Upper lobe of left lung (tissue), 6 donors: ENCODE results near the gene GET3. TPM values are rescaled to one million over a fixed set of nuclear protein-coding genes. Genes with fewer than 3 reads are reported as not detected.

Source experiments
- ATAC-seq, 2 donors: fragments of 200-7000 bp; cut with Tn5 transposase; one replicate each; pipeline ENCODE4 v1.9.1; 2022; ENCODE audit warnings: mild to moderate bottlenecking in 2 of 2, moderate library complexity in 2 of 2; ENCODE audit not compliant: low FRiP score in 2 of 2
- DNase-seq, 2 donors: peaks; one replicate each; pipeline ENCODE4 v3.0.0-alpha.2; 2019 to 2020
- H3K27ac ChIP-seq, 4 donors: fragments of 200-600 bp; sonication (generic); one replicate each; pipeline ENCODE4 v1.5.1; 2016 to 2019
- H3K27me3 ChIP-seq, 4 donors: fragments of 200-600 bp; sonication (generic); one replicate each; pipeline ENCODE4 v1.5.1; 2017 to 2019
- H3K36me3 ChIP-seq, 4 donors: fragments of 200-600 bp; sonication (generic); one replicate each; pipeline ENCODE4 v1.5.1; 2016 to 2019
- H3K4me1 ChIP-seq, 4 donors: fragments of 200-600 bp; sonication (generic); one replicate each; pipeline ENCODE4 v1.5.1; 2018 to 2019
- H3K4me3 ChIP-seq, 4 donors: fragments of 200-600 bp; sonication (generic); one replicate each; pipeline ENCODE4 v1.5.1; 2017 to 2019; ENCODE audit warnings: mild to moderate bottlenecking in 2 of 4, moderate library complexity in 1 of 4
- H3K9me3 ChIP-seq, 4 donors: fragments of 200-600 bp; sonication (generic); one replicate each; pipeline ENCODE4 v1.5.1; 2018 to 2019
- CTCF ChIP-seq, 6 experiments: fragments of 450-650 bp in 4 of 6; fragments of 200-600 bp in 2 of 6; sonication (generic) in 2 of 6; IDR thresholded peaks; one replicate each; pipeline ENCODE4 v1.5.1; 2016 to 2019; ENCODE audit warnings: antibody characterized with exemption in 6 of 6
- EP300 ChIP-seq, 4 donors: sonication (generic); formaldehyde crosslinking; IDR thresholded peaks; one replicate each; pipeline ENCODE4 v1.5.1; 2017; ENCODE audit warnings: antibody characterized with exemption in 4 of 4, control low read depth in 2 of 4
- POLR2A ChIP-seq, 4 donors: fragments of 450-650 bp; IDR thresholded peaks; one replicate each; pipeline ENCODE4 v1.5.1; 2016 to 2017; ENCODE audit warnings: antibody characterized with exemption in 4 of 4, mild to moderate bottlenecking in 2 of 4
- POLR2AphosphoS5 ChIP-seq, 2 donors: sonication (generic); formaldehyde crosslinking; IDR thresholded peaks; one replicate each; pipeline ENCODE4 v1.5.1; 2017; ENCODE audit warnings: antibody characterized with exemption in 2 of 2
- WGBS, 2 donors: methylation state at CpG; one replicate each; pipeline ENCODE4 v1.1.5; 2017 to 2018; 5-methylcytosine and 5-hydroxymethylcytosine counted together
- total RNA-seq, 6 donors: library from RNA; depleted of rRNA in 4 of 6; stranded (reverse); fragments of >200 nt in 4 of 6; gene quantifications; one replicate each; pipeline versions ENCODE4 v1.1.0 to v1.2.1, GENCODE V29; 2016 to 2021
- donor health status: DM: no; HTN: no; CAD: no; lungs with moderate emphysema.
- donor health status: DM: no; HTN: yes; CAD: no; lungs with severe emphysema.

The GET3 gene
- total RNA-seq, 6 donors from 2014 or later = 14.7 to 71.7 (median 49.8) TPM

- 92 to 100% methylated on average over 1 to 6 of the region's 6 CpGs for WGBS, 2 donors
Measured at GRCh38 chr19:12748489-12748888, 11.2 kb downstream of the GET3 start.

GRCh38 chr19:12749938-12750521 is 12.7 kb downstream of the GET3 start:
- Histone ChIP-seq H3K4me3 (no peak overlapping the region), H3K4me1 (peaks cover 0 to 12% (median 6%) of the 10 kb centered on the region in 4 donors), H3K27ac (no peak overlapping the region), H3K36me3 (peaks cover 18 to 31% (median 30%) of the 10 kb centered on the region in 4 donors), H3K27me3 (no peaks in the 10 kb centered on the region), H3K9me3 (peaks cover 0 to 9% (median 3%) of the 10 kb centered on the region in 4 donors)
- no peak for ATAC-seq
- TF ChIP-seq POLR2AphosphoS5 (IDR thresholded peaks at IDR 0.05) (peak in 1 of 2 donors; percentile 28), EP300 (IDR thresholded peaks at IDR 0.05) (no peak)
- peak in 1 of 2 donors; percentile 64 for DNase-seq
- 21 to 41% methylated on average over 17 to 24 of the region's 24 CpGs for WGBS, 2 donors

More at GRCh38 chr19:12748489-12748888, 11.2 kb downstream of the GET3 start:
- no peak for TF ChIP-seq POLR2AphosphoS5 (IDR thresholded peaks at IDR 0.05)
- no peak for TF ChIP-seq EP300 (IDR thresholded peaks at IDR 0.05)
- no peak for TF ChIP-seq POLR2A (IDR thresholded peaks at IDR 0.05)
- TF ChIP-seq CTCF (IDR thresholded peaks at IDR 0.05) = no peak
- Histone ChIP-seq H3K36me3 (peaks cover 18 to 42% (median 36%) of the 10 kb centered on the region in 4 donors), H3K4me1 (peaks cover 0 to 12% (median 6%) of the 10 kb centered on the region in 4 donors), H3K27ac (no peak overlapping the region), H3K9me3 (peaks cover 0 to 9% (median 3%) of the 10 kb centered on the region in 4 donors), H3K4me3 (no peak overlapping the region), H3K27me3 (no peaks in the 10 kb centered on the region)
- no peak for DNase-seq
- no peak for ATAC-seq

- DNase-seq = no peak
- Histone ChIP-seq H3K4me3 (no peak overlapping the region), H3K9me3 (peaks cover 0 to 9% (median 3%) of the 10 kb centered on the region in 4 donors), H3K36me3 (peaks cover 13 to 23% (median 22%) of the 10 kb centered on the region in 4 donors), H3K27ac (no peak overlapping the region), H3K27me3 (no peaks in the 10 kb centered on the region), H3K4me1 (peaks cover 0 to 12% (median 6%) of the 10 kb centered on the region in 4 donors)
- TF ChIP-seq POLR2AphosphoS5 (IDR thresholded peaks at IDR 0.05) = no peak
- TF ChIP-seq EP300 (IDR thresholded peaks at IDR 0.05) = no peak
- TF ChIP-seq CTCF (IDR thresholded peaks at IDR 0.05) = no peak
- no peak for TF ChIP-seq POLR2A (IDR thresholded peaks at IDR 0.05)
- 65 to 78% methylated on average over 9 of the region's 9 CpGs for WGBS, 2 donors
- no peak for ATAC-seq
Measured at GRCh38 chr19:12750851-12751250, 13.6 kb downstream of the GET3 start.

- TF ChIP-seq EP300 (IDR thresholded peaks at IDR 0.05) = no peak
- no peak for TF ChIP-seq CTCF (IDR thresholded peaks at IDR 0.05)
- TF ChIP-seq POLR2A (IDR thresholded peaks at IDR 0.05) = no peak
- no peak for TF ChIP-seq POLR2AphosphoS5 (IDR thresholded peaks at IDR 0.05)
- H3K27me3 ChIP-seq = no peaks in the 10 kb centered on the region
- DNase-seq (no peak), ATAC-seq (no peak)
- H3K27ac ChIP-seq = no peak within 1 kb of the TSS
- H3K4me1 ChIP-seq = peaks cover 0 to 12% (median 6%) of the 10 kb centered on the region in 4 donors
- H3K4me3 ChIP-seq = no peak within 1 kb of the TSS
- WGBS, 2 donors = 46 to 47% methylated on average over 9 to 14 of the region's 14 CpGs
- H3K9me3 ChIP-seq = peaks cover 0 to 9% (median 3%) of the 10 kb centered on the region in 4 donors
- peaks cover 9 to 15% (median 14%) of the 10 kb centered on the region in 4 donors for H3K36me3 ChIP-seq
Measured at GRCh38 chr19:12751635-12752034, 14.3 kb downstream of the GET3 start, which contains the start of gene BEST2. BEST2 (plus strand) TSS chr19:12751791; CDS start chr19:12752593, 802 bp downstream.

GRCh38 chr19:12752056-12752781 is 14.9 kb downstream of the GET3 start:
- ATAC-seq = no peak
- H3K4me3 ChIP-seq = no peak overlapping the region
- H3K36me3 ChIP-seq = peaks cover 5 to 9% (median 9%) of the 10 kb centered on the region in 4 donors
- no peaks in the 10 kb centered on the region for H3K27me3 ChIP-seq
- TF ChIP-seq POLR2A (IDR thresholded peaks at IDR 0.05) (no peak), EP300 (IDR thresholded peaks at IDR 0.05) (no peak), CTCF (IDR thresholded peaks at IDR 0.05) (no peak), POLR2AphosphoS5 (IDR thresholded peaks at IDR 0.05) (no peak)
- peak in 1 of 2 donors; percentile 75 for DNase-seq
- no peak overlapping the region for H3K27ac ChIP-seq
- WGBS, 2 donors = 80 to 82% methylated on average over 14 to 22 of the region's 23 CpGs
- H3K4me1 ChIP-seq = peaks cover 3 to 16% (median 9%) of the 10 kb centered on the region in 4 donors
- H3K9me3 ChIP-seq = peaks cover 0 to 7% (median 2%) of the 10 kb centered on the region in 4 donors
